ENCODE measurements around the gene N4BP2L2. TPM values are rescaled to one million over a fixed set of nuclear protein-coding genes. Genes with fewer than 3 reads are reported as not detected.

The N4BP2L2 gene
- total RNA-seq, 1 donor from 2014 or later: 124 TPM

- peak overlapping the region; percentile 99 for H3K4me3 Mint-ChIP-seq
- TF ChIP-seq, protein P1, sequence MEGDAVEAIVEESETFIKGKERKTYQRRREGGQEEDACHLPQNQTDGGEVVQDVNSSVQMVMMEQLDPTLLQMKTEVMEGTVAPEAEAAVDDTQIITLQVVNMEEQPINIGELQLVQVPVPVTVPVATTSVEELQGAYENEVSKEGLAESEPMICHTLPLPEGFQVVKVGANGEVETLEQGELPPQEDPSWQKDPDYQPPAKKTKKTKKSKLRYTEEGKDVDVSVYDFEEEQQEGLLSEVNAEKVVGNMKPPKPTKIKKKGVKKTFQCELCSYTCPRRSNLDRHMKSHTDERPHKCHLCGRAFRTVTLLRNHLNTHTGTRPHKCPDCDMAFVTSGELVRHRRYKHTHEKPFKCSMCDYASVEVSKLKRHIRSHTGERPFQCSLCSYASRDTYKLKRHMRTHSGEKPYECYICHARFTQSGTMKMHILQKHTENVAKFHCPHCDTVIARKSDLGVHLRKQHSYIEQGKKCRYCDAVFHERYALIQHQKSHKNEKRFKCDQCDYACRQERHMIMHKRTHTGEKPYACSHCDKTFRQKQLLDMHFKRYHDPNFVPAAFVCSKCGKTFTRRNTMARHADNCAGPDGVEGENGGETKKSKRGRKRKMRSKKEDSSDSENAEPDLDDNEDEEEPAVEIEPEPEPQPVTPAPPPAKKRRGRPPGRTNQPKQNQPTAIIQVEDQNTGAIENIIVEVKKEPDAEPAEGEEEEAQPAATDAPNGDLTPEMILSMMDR (conservative IDR thresholded peaks at IDR 0.05): no peak
- H3K27ac Mint-ChIP-seq: peak overlapping the region; percentile 98
- H3K4me1 Mint-ChIP-seq (ENCODE audit: unreplicated experiment): peaks cover 15% of the 10 kb centered on the region
- H3K36me3 Mint-ChIP-seq: peaks cover 35% of the 10 kb centered on the region
- DNase-seq (ENCODE audit: extremely low spot score, unreplicated experiment): no peak
- no peaks in the 10 kb centered on the region for H3K27me3 Mint-ChIP-seq
- H3K9me3 Mint-ChIP-seq: no peaks in the 10 kb centered on the region
These were observed 934 bp downstream of the N4BP2L2 start for GRCh38 chr13:32537580-32538142.

DNA sequence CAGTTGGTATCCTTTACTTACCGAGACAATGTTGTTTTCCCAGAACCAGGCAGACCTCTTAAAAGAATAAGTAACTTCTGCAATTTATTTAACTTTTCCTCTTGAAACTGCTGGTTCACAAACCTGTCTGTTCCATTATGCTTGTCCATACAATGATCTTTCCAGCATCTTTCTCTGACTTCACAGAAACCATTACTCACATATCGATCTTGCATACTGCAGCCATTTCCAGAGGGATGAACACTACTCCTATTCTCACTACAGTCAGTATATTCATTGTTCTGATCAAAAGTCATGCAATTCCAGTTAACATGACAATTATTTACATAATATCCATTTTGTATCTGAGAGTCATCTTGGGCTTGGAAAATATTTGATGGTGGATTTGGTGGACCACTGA, 2.8 kb downstream of the N4BP2L2 start:
- Mint-ChIP-seq H3K36me3 (peaks cover 49% of the 10 kb centered on the region), H3K4me1 (ENCODE audit: unreplicated experiment) (peaks cover 30% of the 10 kb centered on the region), H3K4me3 (peak overlapping the region; percentile 2)

DNA sequence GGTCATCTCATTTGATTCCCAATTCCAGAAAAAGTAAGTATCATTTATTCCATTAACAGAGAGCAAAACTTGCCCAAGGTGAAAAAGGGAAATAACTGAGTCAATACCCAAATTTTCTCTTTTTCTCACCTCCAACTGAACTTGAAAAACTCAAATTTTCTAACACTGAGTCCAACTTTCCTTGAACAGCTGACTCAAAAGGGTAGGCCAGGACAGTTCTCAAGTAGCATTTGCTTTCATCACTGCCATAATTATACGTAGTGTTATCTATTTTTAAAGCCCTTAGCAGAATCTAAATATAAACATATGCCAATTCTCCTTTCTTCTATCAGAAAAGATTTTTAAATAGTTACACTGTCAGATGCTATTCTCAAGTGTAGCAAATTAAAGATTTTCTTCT, 3.5 kb downstream of the N4BP2L2 start:
- DNase-seq (ENCODE audit: extremely low spot score, unreplicated experiment): no peak
- Mint-ChIP-seq H3K36me3 (peaks cover 49% of the 10 kb centered on the region), H3K4me3 (peak overlapping the region; percentile 1), H3K27me3 (no peaks in the 10 kb centered on the region), H3K9me3 (no peaks in the 10 kb centered on the region), H3K4me1 (ENCODE audit: unreplicated experiment) (peaks cover 31% of the 10 kb centered on the region), H3K27ac (no peak overlapping the region)
- TF ChIP-seq, protein P1 (conservative IDR thresholded peaks at IDR 0.05): no peak

More for the DNA sequence above, 2.8 kb downstream of the N4BP2L2 start:
- TF ChIP-seq, protein P1 (conservative IDR thresholded peaks at IDR 0.05): no peak
- Mint-ChIP-seq H3K27ac (no peak overlapping the region), H3K9me3 (no peaks in the 10 kb centered on the region), H3K27me3 (no peaks in the 10 kb centered on the region)
- DNase-seq (ENCODE audit: extremely low spot score, unreplicated experiment): no peak

GRCh38 chr13:32530841-32531253, 7.7 kb downstream of the N4BP2L2 start:
- Mint-ChIP-seq H3K36me3 (peaks cover 44% of the 10 kb centered on the region), H3K4me1 (ENCODE audit: unreplicated experiment) (peaks cover 25% of the 10 kb centered on the region), H3K4me3 (no peak overlapping the region), H3K9me3 (no peaks in the 10 kb centered on the region), H3K27me3 (no peaks in the 10 kb centered on the region), H3K27ac (peak overlapping the region; percentile 57)
- DNase-seq (ENCODE audit: extremely low spot score, unreplicated experiment): no peak
- TF ChIP-seq, protein P1 (conservative IDR thresholded peaks at IDR 0.05): no peak

GRCh38 chr13:32528358-32528757, 10.2 kb downstream of the N4BP2L2 start:
- Mint-ChIP-seq H3K27ac (no peak overlapping the region), H3K36me3 (peaks cover 29% of the 10 kb centered on the region), H3K4me3 (no peak overlapping the region), H3K9me3 (no peaks in the 10 kb centered on the region), H3K4me1 (ENCODE audit: unreplicated experiment) (peaks cover 16% of the 10 kb centered on the region), H3K27me3 (no peaks in the 10 kb centered on the region)
- DNase-seq (ENCODE audit: extremely low spot score, unreplicated experiment): no peak
- TF ChIP-seq, protein P1 (conservative IDR thresholded peaks at IDR 0.05): no peak

Data from type B pancreatic cell (in vitro differentiated cells).